GM23338 (cell line): ENCODE measurements around the gene CX3CL1. TPM values are rescaled to one million over a fixed set of nuclear protein-coding genes. Genes with fewer than 3 reads are reported as not detected.

Source experiments
- ATAC-seq: fragments of 200-7000 bp; cut with Tn5 transposase; 3 replicates; pipeline ENCODE4 v1.9.1; 2020
- DNase-seq: peaks from one replicate; pipeline ENCODE4 v3.0.0-alpha.2; 2015; ENCODE audit warnings: low spot score
- H2AFZ ChIP-seq: fragments of 200-600 bp; sonication (generic); 2 replicates; pipeline ENCODE4 v1.8.0; 2016; ENCODE audit warnings: antibody characterized with exemption, mild to moderate bottlenecking, moderate library complexity
- H3F3A ChIP-seq: fragments of 200-600 bp; sonication (generic); replicated peaks from 2 replicates; pipeline ENCODE4 v1.8.0; 2017; ENCODE audit warnings: antibody characterized with exemption, mixed run types, low read depth
- H3K27ac ChIP-seq: fragments of 200-600 bp; sonication (generic); 2 replicates; pipeline ENCODE4 v1.6.1; 2016; ENCODE audit warnings: low read depth
- H3K27me3 ChIP-seq: fragments of 200-600 bp; sonication (generic); 2 replicates; pipeline ENCODE4 v1.8.0; 2016; ENCODE audit warnings: mild to moderate bottlenecking, mixed run types, moderate library complexity; ENCODE audit not compliant: insufficient read depth
- H3K36me3 ChIP-seq: fragments of 200-600 bp; sonication (generic); 2 replicates; pipeline ENCODE4 v1.8.0; 2016; ENCODE audit warnings: mild to moderate bottlenecking; ENCODE audit not compliant: insufficient read depth
- H3K4me1 ChIP-seq: fragments of 200-600 bp; sonication (generic); 2 replicates; pipeline ENCODE4 v1.8.0; 2016; ENCODE audit warnings: mild to moderate bottlenecking, moderate library complexity; ENCODE audit not compliant: insufficient read depth
- H3K4me2 ChIP-seq: fragments of 200-600 bp; sonication (generic); 2 replicates; pipeline ENCODE4 v1.7.1; 2017; ENCODE audit warnings: mixed run types
- H3K4me3 ChIP-seq: fragments of 200-600 bp; sonication (generic); 2 replicates; pipeline ENCODE4 v1.6.1; 2016; ENCODE audit warnings: mixed run types
- H3K79me2 ChIP-seq: fragments of 200-600 bp; sonication (generic); replicated peaks from 2 replicates; pipeline ENCODE4 v1.8.0; 2017; ENCODE audit warnings: mild to moderate bottlenecking; ENCODE audit not compliant: insufficient read depth
- H3K9me2 ChIP-seq: fragments of 200-600 bp; sonication (generic); 2 replicates; pipeline ENCODE4 v1.8.0; 2017; ENCODE audit not compliant: insufficient read depth
- H4K20me1 ChIP-seq: fragments of 200-600 bp; sonication (generic); replicated peaks from 2 replicates; pipeline ENCODE4 v1.8.0; 2017; ENCODE audit warnings: mild to moderate bottlenecking; ENCODE audit not compliant: insufficient read depth
- H3K27ac Mint-ChIP-seq: 2 replicates; pipeline ENCODE4 v1.8.0; 2020; ENCODE audit warnings: inconsistent platforms, mild to moderate bottlenecking, moderate library complexity, mixed read lengths
- H3K27me3 Mint-ChIP-seq: 3 replicates; pipeline ENCODE4 v1.8.0; 2022; ENCODE audit warnings: low read depth, mild to moderate bottlenecking, moderate library complexity, mixed read lengths, inconsistent platforms; ENCODE audit not compliant: insufficient read depth, poor library complexity
- H3K36me3 Mint-ChIP-seq: 3 replicates; pipeline ENCODE4 v1.8.0; 2021; ENCODE audit warnings: low read depth, mild to moderate bottlenecking, inconsistent platforms, moderate library complexity, mixed read lengths
- H3K4me1 Mint-ChIP-seq: 3 replicates; pipeline ENCODE4 v1.8.0; 2020; ENCODE audit warnings: mild to moderate bottlenecking, inconsistent platforms, mixed read lengths
- H3K4me3 Mint-ChIP-seq: 3 replicates; pipeline ENCODE4 v1.8.0; 2021; ENCODE audit warnings: moderate library complexity, mild to moderate bottlenecking, inconsistent platforms, mixed read lengths
- H3K9me3 Mint-ChIP-seq: 3 replicates; pipeline ENCODE4 v1.8.0; 2020; ENCODE audit warnings: moderate library complexity, mild to moderate bottlenecking, inconsistent platforms, mixed read lengths
- CREB1 ChIP-seq: fragments of 250-450 bp; sonication (Bioruptor Pico); IDR thresholded peaks from 2 replicates; pipeline ENCODE4 v1.5.0; 2020; ENCODE audit warnings: low read depth, mild to moderate bottlenecking, moderate library complexity
- CTCF ChIP-seq, 2 experiments: fragments of 200-600 bp in 1 of 2; sonication (generic) in 1 of 2; conservative IDR thresholded peaks; 2 replicates each; pipeline versions ENCODE4 v1.5.1 to v1.6.1; 2016 to 2017; ENCODE audit warnings: antibody characterized with exemption in 2 of 2, low read depth in 2 of 2, mild to moderate bottlenecking in 2 of 2, moderate library complexity in 1 of 2
- EZH2 ChIP-seq: fragments of 200-600 bp; sonication (generic); IDR thresholded peaks from one replicate; pipeline ENCODE4 v1.8.0; 2017; ENCODE audit warnings: antibody characterized with exemption, mild to moderate bottlenecking, low read depth; ENCODE audit not compliant: unreplicated experiment
- EZH2phosphoT487 ChIP-seq: fragments of 200-600 bp; sonication (generic); IDR thresholded peaks from one replicate; pipeline ENCODE4 v1.8.1; 2018; ENCODE audit warnings: antibody characterized with exemption; ENCODE audit not compliant: unreplicated experiment
- JUNB ChIP-seq: IDR thresholded peaks from one replicate; pipeline ENCODE4 v1.6.1; 2016; ENCODE audit warnings: antibody characterized with exemption; ENCODE audit not compliant: unreplicated experiment
- STAT1 ChIP-seq: IDR thresholded peaks from one replicate; pipeline ENCODE4 v1.6.1; 2016; ENCODE audit warnings: antibody characterized with exemption; ENCODE audit not compliant: unreplicated experiment
- ZNF331 ChIP-seq: fragments of 250-450 bp; sonication (Bioruptor Pico); IDR thresholded peaks from 2 replicates; pipeline ENCODE4 v1.5.0; 2020; ENCODE audit warnings: low read depth, mild to moderate bottlenecking, moderate library complexity
- polyA plus RNA-seq: library from polyadenylated mRNA; unstranded; fragments of >200 nt; fragmentation: Nextera tagmentation; extraction: Ambion mirVana; gene quantifications from 2 replicates; pipeline ENCODE4 v1.2.1, GENCODE V29; 2016
- total RNA-seq: library from RNA; depleted of rRNA; stranded (reverse); fragments of >200 nt; shearing (Covaris generic); gene quantifications from 2 replicates; pipeline ENCODE4 v1.2.3, GENCODE V29; 2014
- TF ChIP-seq, protein P1 (sequence below): IDR thresholded peaks from 2 replicates; pipeline ENCODE4 v1.6.1; 2016; ENCODE audit warnings: antibody characterized with exemption

The CX3CL1 gene
- total and polyA plus RNA-seq, 2 experiments from 2014 or later, result 0.24 to 2.8 TPM

GRCh38 chr16:57413733-57414132, 41.4 kb downstream of the CX3CL1 start:
- ATAC-seq (no peak), DNase-seq (no peak)
- no peak overlapping the region for H3K4me2 ChIP-seq
- Mint-ChIP-seq H3K4me3 (no peak overlapping the region), H3K4me1 (peaks cover 27% of the 10 kb centered on the region), H3K9me3 (no peaks in the 10 kb centered on the region), H3K27ac (no peak overlapping the region), H3K27me3 (peaks cover 14% of the 10 kb centered on the region), H3K36me3 (no peaks in the 10 kb centered on the region)
- no peaks in the 10 kb centered on the region for H3K27me3 ChIP-seq
- TF ChIP-seq CTCF (conservative IDR thresholded peaks at IDR 0.05; ENCODE audit: low read depth in 2 of 2) (no peak), STAT1 (no peak), EZH2phosphoT487 (no peak), CREB1 (CRISPR knock-in tag) (no peak), JUNB (no peak)
- TF ChIP-seq, protein P1, sequence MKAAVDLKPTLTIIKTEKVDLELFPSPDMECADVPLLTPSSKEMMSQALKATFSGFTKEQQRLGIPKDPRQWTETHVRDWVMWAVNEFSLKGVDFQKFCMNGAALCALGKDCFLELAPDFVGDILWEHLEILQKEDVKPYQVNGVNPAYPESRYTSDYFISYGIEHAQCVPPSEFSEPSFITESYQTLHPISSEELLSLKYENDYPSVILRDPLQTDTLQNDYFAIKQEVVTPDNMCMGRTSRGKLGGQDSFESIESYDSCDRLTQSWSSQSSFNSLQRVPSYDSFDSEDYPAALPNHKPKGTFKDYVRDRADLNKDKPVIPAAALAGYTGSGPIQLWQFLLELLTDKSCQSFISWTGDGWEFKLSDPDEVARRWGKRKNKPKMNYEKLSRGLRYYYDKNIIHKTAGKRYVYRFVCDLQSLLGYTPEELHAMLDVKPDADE, result no peak
- no peaks in the 10 kb centered on the region for H3K36me3 ChIP-seq
- H3F3A ChIP-seq, result peaks cover 4% of the 10 kb centered on the region
- H4K20me1 ChIP-seq, result no peaks in the 10 kb centered on the region
- H3K79me2 ChIP-seq, result no peaks in the 10 kb centered on the region
- no peak overlapping the region for H3K27ac ChIP-seq
- H3K9me2 ChIP-seq, result no peaks in the 10 kb centered on the region
- peaks cover 3% of the 10 kb centered on the region; the same call in 1 of the 2 replicates for H3K4me1 ChIP-seq
- no peak overlapping the region for H2AFZ ChIP-seq
- H3K4me3 ChIP-seq, result no peak overlapping the region

DNA sequence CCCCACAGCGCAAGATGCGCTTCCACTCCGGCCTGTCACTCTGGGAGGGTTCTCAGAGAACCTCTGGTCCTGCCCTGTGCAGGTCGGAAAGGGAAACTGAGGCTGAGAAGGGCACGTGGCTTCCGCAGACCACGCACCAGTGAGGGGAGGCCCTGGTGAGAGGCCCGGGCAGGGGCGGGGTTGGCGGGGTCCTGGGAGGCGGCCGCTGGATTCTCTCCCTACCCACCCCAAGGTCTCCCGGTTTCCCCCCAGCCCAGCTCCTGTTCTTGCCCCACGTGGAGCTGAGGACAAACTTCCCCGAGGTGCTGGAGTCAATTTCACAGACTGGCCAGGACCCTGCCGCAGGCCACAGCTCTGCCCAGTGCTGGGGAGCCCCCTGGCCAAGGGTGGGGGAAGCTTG, 43.8 kb downstream of the CX3CL1 start:
- Histone ChIP-seq H3K27me3 (no peaks in the 10 kb centered on the region), H3K79me2 (no peaks in the 10 kb centered on the region), H2AFZ (peak overlapping the region; percentile 92), H3K4me3 (peak overlapping the region; percentile 58; the same call in 1 of the 2 replicates), H3K4me2 (peak overlapping the region; percentile 75), H4K20me1 (no peaks in the 10 kb centered on the region), H3K36me3 (no peaks in the 10 kb centered on the region), H3F3A (peaks cover 4% of the 10 kb centered on the region), H3K4me1 (peaks cover 8% of the 10 kb centered on the region; the same call in 1 of the 2 replicates), H3K9me2 (no peaks in the 10 kb centered on the region), H3K27ac (no peak overlapping the region)
- peaks cover 30% of the 10 kb centered on the region for H3K4me1 Mint-ChIP-seq
- H3K36me3 Mint-ChIP-seq, result no peaks in the 10 kb centered on the region
- ATAC-seq (no peak), DNase-seq (no peak)
- H3K27ac Mint-ChIP-seq, result no peak overlapping the region
- peaks cover 13% of the 10 kb centered on the region for H3K27me3 Mint-ChIP-seq
- H3K9me3 Mint-ChIP-seq, result no peaks in the 10 kb centered on the region
- no peak overlapping the region; the same call in 2 of the 3 replicates for H3K4me3 Mint-ChIP-seq
- TF ChIP-seq, protein P1, result no peak
- TF ChIP-seq ZNF331 (CRISPR knock-in tag), result no peak
- TF ChIP-seq EZH2, result no peak
- TF ChIP-seq STAT1, result no peak
